H9 (cell line): ENCODE measurements around the gene PPHLN1. TPM values are rescaled to one million over a fixed set of nuclear protein-coding genes. Genes with fewer than 3 reads are reported as not detected.

Source experiments
- DNase-seq: peaks from one replicate; pipeline ENCODE4 v3.0.0-alpha.2; 2017
- H2AFZ ChIP-seq: one replicate; pipeline ENCODE4 v1.6.1; 2013; ENCODE audit warnings: mild to moderate bottlenecking, low read length, control low read depth, moderate library complexity
- H2AK5ac ChIP-seq: 2 replicates; pipeline ENCODE4 v1.6.1; 2013; ENCODE audit warnings: low read length, control low read depth, mixed read lengths; ENCODE audit not compliant: insufficient read length
- H2BK120ac ChIP-seq: one replicate; pipeline ENCODE4 v1.6.1; 2013; ENCODE audit warnings: low read depth, mild to moderate bottlenecking, low read length, control low read depth, inconsistent platforms; ENCODE audit not compliant: poor library complexity, severe bottlenecking
- H2BK12ac ChIP-seq: 2 replicates; pipeline ENCODE4 v1.6.1; 2013; ENCODE audit warnings: low read length, control low read depth, mixed read lengths, low read depth; ENCODE audit not compliant: insufficient read length
- H2BK15ac ChIP-seq: 2 replicates; pipeline ENCODE4 v1.6.1; 2013; ENCODE audit warnings: low read depth, low read length, control low read depth
- H2BK20ac ChIP-seq: one replicate; pipeline ENCODE4 v1.6.1; 2013; ENCODE audit warnings: low read depth, mild to moderate bottlenecking, low read length, control low read depth, inconsistent platforms; ENCODE audit not compliant: poor library complexity, severe bottlenecking
- H2BK5ac ChIP-seq: 2 replicates; pipeline ENCODE4 v1.6.1; 2013; ENCODE audit warnings: low read length, control low read depth, mixed read lengths; ENCODE audit not compliant: insufficient read length
- H3K14ac ChIP-seq: 2 replicates; pipeline ENCODE4 v1.6.1; 2013; ENCODE audit warnings: low read length, control low read depth; ENCODE audit not compliant: insufficient read depth
- H3K18ac ChIP-seq: 2 replicates; pipeline ENCODE4 v1.6.1; 2013; ENCODE audit warnings: low read depth, mild to moderate bottlenecking, mixed read lengths, low read length, control low read depth; ENCODE audit not compliant: insufficient read length
- H3K23ac ChIP-seq: 2 replicates; pipeline ENCODE4 v1.6.1; 2013; ENCODE audit warnings: low read length, control low read depth, mixed read lengths, low read depth; ENCODE audit not compliant: insufficient read length
- H3K23me2 ChIP-seq: 2 replicates; pipeline ENCODE4 v1.6.1; 2013; ENCODE audit warnings: low read depth, mild to moderate bottlenecking, mixed read lengths, low read length, control low read depth; ENCODE audit not compliant: insufficient read length, poor library complexity, severe bottlenecking
- H3K27ac ChIP-seq: 2 replicates; pipeline ENCODE4 v1.5.1; 2013; ENCODE audit warnings: low read length, control low read depth, mixed read lengths, low read depth; ENCODE audit not compliant: insufficient read length
- H3K27me3 ChIP-seq: 2 replicates; pipeline ENCODE4 v1.6.1; 2013; ENCODE audit warnings: low read length, control low read depth, inconsistent platforms; ENCODE audit not compliant: insufficient read depth
- H3K4ac ChIP-seq: 2 replicates; pipeline ENCODE4 v1.6.1; 2013; ENCODE audit warnings: low read depth, mild to moderate bottlenecking, control low read depth, inconsistent platforms, low read length, moderate library complexity
- H3K4me1 ChIP-seq: 2 replicates; pipeline ENCODE4 v1.6.1; 2013; ENCODE audit warnings: low read length, control low read depth, inconsistent platforms; ENCODE audit not compliant: insufficient read depth
- H3K4me2 ChIP-seq: 2 replicates; pipeline ENCODE4 v1.6.1; 2013; ENCODE audit warnings: low read length, control low read depth, mixed read lengths; ENCODE audit not compliant: insufficient read length, insufficient read depth
- H3K56ac ChIP-seq: 2 replicates; pipeline ENCODE4 v1.6.1; 2013; ENCODE audit warnings: low read depth, mild to moderate bottlenecking, mixed read lengths, low read length, control low read depth; ENCODE audit not compliant: insufficient read length
- H3K79me1 ChIP-seq: 2 replicates; pipeline ENCODE4 v1.6.1; 2013; ENCODE audit warnings: low read depth, mild to moderate bottlenecking, moderate library complexity, low read length, control low read depth, inconsistent platforms; ENCODE audit not compliant: insufficient read depth, poor library complexity, severe bottlenecking
- H3K79me2 ChIP-seq: 2 replicates; pipeline ENCODE4 v1.6.1; 2013; ENCODE audit warnings: low read length, control low read depth, inconsistent platforms; ENCODE audit not compliant: insufficient read depth
- H3K9ac ChIP-seq: 2 replicates; pipeline ENCODE4 v1.6.1; 2013; ENCODE audit warnings: low read length, control low read depth, mixed read lengths; ENCODE audit not compliant: insufficient read length; ENCODE audit errors: extremely low read depth
- H3K9me3 ChIP-seq: one replicate; pipeline ENCODE4 v1.6.1; 2013; ENCODE audit warnings: low read depth, low read length, inconsistent platforms; ENCODE audit not compliant: control insufficient read depth
- H3T11ph ChIP-seq: one replicate; pipeline ENCODE4 v1.6.1; 2013; ENCODE audit warnings: mild to moderate bottlenecking, low read length, control low read depth, inconsistent platforms
- H4K20me1 ChIP-seq: one replicate; pipeline ENCODE4 v1.6.1; 2013; ENCODE audit not compliant: control insufficient read depth, insufficient read length, insufficient read depth
- H4K5ac ChIP-seq: 2 replicates; pipeline ENCODE4 v1.6.1; 2013; ENCODE audit warnings: low read depth, mild to moderate bottlenecking, mixed read lengths, low read length, control low read depth; ENCODE audit not compliant: insufficient read length
- H4K8ac ChIP-seq: replicated peaks from 2 replicates; pipeline ENCODE4 v1.6.1; 2013; ENCODE audit warnings: low read length, control low read depth, mixed read lengths, low read depth; ENCODE audit not compliant: insufficient read length
- H4K91ac ChIP-seq: 2 replicates; pipeline ENCODE4 v1.6.1; 2013; ENCODE audit warnings: low read depth, mild to moderate bottlenecking, moderate library complexity, mixed read lengths, low read length, control low read depth; ENCODE audit not compliant: insufficient read length
- H3K27ac Mint-ChIP-seq, 3 experiments: 2 replicates in 2 of 3; 3 replicates in 1 of 3; pipeline ENCODE4 v1.8.0; 2020 to 2021; ENCODE audit warnings: mixed read lengths in 3 of 3, mild to moderate bottlenecking in 1 of 3, moderate library complexity in 1 of 3
- H3K27me3 Mint-ChIP-seq: 2 replicates; pipeline ENCODE4 v1.8.0; 2021; ENCODE audit warnings: low read depth, mild to moderate bottlenecking, moderate library complexity, mixed read lengths
- H3K36me3 Mint-ChIP-seq, 3 experiments: 2 replicates in 2 of 3; 3 replicates in 1 of 3; pipeline ENCODE4 v1.8.0; 2020 to 2021; ENCODE audit warnings: low read depth in 3 of 3, mixed read lengths in 3 of 3; ENCODE audit not compliant: insufficient read depth in 1 of 3
- H3K4me1 Mint-ChIP-seq, 2 experiments: 2 replicates each; pipeline ENCODE4 v1.8.0; 2020; ENCODE audit warnings: mixed read lengths in 2 of 2
- H3K4me3 Mint-ChIP-seq, 2 experiments: 2 replicates in 1 of 2; 3 replicates in 1 of 2; pipeline ENCODE4 v1.8.0; 2020 to 2021; ENCODE audit warnings: mild to moderate bottlenecking in 2 of 2, mixed read lengths in 2 of 2, moderate library complexity in 1 of 2
- H3K9me3 Mint-ChIP-seq, 2 experiments: 2 replicates in 1 of 2; 3 replicates in 1 of 2; pipeline ENCODE4 v1.8.0; 2020; ENCODE audit warnings: mild to moderate bottlenecking in 2 of 2, mixed read lengths in 2 of 2, moderate library complexity in 1 of 2
- CTCF ChIP-seq: fragments of 200-600 bp; sonication (generic); conservative IDR thresholded peaks from 3 replicates; pipeline ENCODE4 v1.8.0; 2021; ENCODE audit warnings: antibody characterized with exemption, mild to moderate bottlenecking
- WGBS: extraction: QIAGEN DNeasy Blood & Tissue Kit; methylation state at CpG from one replicate; pipeline ENCODE4 v1.1.7; 2013; ENCODE audit warnings: missing lambda C conversion rate, low lambda C conversion rate, mixed read lengths; ENCODE audit not compliant: insufficient read length; ENCODE audit errors: extremely low coverage; 5-methylcytosine and 5-hydroxymethylcytosine counted together
- total RNA-seq: library from RNA; stranded (reverse); gene quantifications from 2 replicates; pipeline ENCODE4 v1.2.1, GENCODE V29; 2021

Gene PPHLN1
- total RNA-seq, 1 experiment from 2014 or later: 66.2 TPM

- H3K4me3 Mint-ChIP-seq: no peak overlapping the region
- Histone ChIP-seq H3K4ac (no peak overlapping the region), H3K79me1 (peaks cover 3% of the 10 kb centered on the region), H3K9ac (no peak overlapping the region), H3K27me3 (no peaks in the 10 kb centered on the region), H3K14ac (no peak overlapping the region), H4K8ac (no peak overlapping the region), H2BK5ac (no peak overlapping the region), H3T11ph (no peak overlapping the region), H2BK12ac (no peak overlapping the region), H3K56ac (no peak overlapping the region), H3K4me1 (peaks cover under 1% of the 10 kb centered on the region; the same call in 1 of the 2 replicates), H3K23me2 (no peaks in the 10 kb centered on the region), H3K27ac (no peak overlapping the region), H2BK20ac (no peak overlapping the region), H4K91ac (no peak overlapping the region), H4K5ac (no peak overlapping the region), H3K9me3 (no peaks in the 10 kb centered on the region), H3K79me2 (peaks cover 6% of the 10 kb centered on the region), H2BK15ac (no peak overlapping the region), H2AFZ (no peak overlapping the region), H4K20me1 (no peaks in the 10 kb centered on the region), H2BK120ac (no peak overlapping the region), H2AK5ac (no peak overlapping the region), H3K18ac (no peak overlapping the region), H3K23ac (no peak overlapping the region), H3K4me2 (no peak overlapping the region)
- no peak overlapping the region for H3K27ac Mint-ChIP-seq
- H3K36me3 Mint-ChIP-seq: peaks cover 2 to 17% (median 17%) of the 10 kb centered on the region in 3 experiments; a peak in 5 of 7 replicates
- no peak for TF ChIP-seq CTCF
- no peaks in the 10 kb centered on the region for H3K9me3 Mint-ChIP-seq
- no CpG with 5 or more reads among the region's 1 CpG for WGBS
- no peaks in the 10 kb centered on the region for H3K27me3 Mint-ChIP-seq
- no peak for DNase-seq
- H3K4me1 Mint-ChIP-seq: peaks cover 15 to 18% of the 10 kb centered on the region in 2 experiments
Observed at GRCh38 chr12:42336286-42336685, 10.3 kb downstream of the PPHLN1 start.
